Fibroblast of pulmonary artery (primary cell): ENCODE measurements around the gene CNTN2.

ENCODE experiments used
- DNase-seq: peaks from one replicate; pipeline ENCODE4 v3.0.0-alpha.2; 2010; ENCODE audit warnings: low read depth
- H3K4me3 ChIP-seq: replicated peaks from 2 replicates; pipeline ENCODE4 v1.5.1; 2011; ENCODE audit warnings: low read depth, mild to moderate bottlenecking, control low read depth, low read length, moderate library complexity
- CTCF ChIP-seq: IDR thresholded peaks from 2 replicates; pipeline ENCODE4 v1.5.1; 2011; ENCODE audit warnings: mild to moderate bottlenecking, control low read depth, low read length, inconsistent platforms; ENCODE audit errors: missing control alignments

The CNTN2 gene

GRCh38 chr1:205107327-205107726 is 64.3 kb downstream of the CNTN2 start:
- no peak for DNase-seq
- H3K4me3 ChIP-seq: no peak overlapping the region
- TF ChIP-seq CTCF: no peak

DNA sequence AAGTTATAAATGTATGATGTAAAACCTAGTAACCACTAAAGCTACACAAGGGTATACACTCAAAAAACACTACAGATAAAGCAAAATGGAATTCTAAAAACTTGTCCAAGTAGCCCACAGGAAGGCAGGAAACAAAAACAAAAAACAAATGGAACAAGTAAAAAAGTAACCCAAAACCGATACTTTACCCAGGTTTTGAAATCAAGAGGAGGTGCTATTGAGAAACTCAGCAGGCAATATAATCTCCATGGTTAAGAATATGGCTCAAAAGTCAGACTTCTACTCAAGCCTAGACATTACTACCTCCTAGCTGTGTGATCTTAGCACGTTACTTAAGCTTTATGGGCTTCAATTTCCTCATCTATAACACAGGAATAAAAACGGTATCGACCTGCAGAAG is 65.5 kb downstream of the CNTN2 start:
- no peak for DNase-seq
- TF ChIP-seq CTCF: no peak
- H3K4me3 ChIP-seq: no peak overlapping the region

- H3K4me3 ChIP-seq: no peak overlapping the region
- DNase-seq: no peak
- no peak for TF ChIP-seq CTCF
Measured at GRCh38 chr1:205109269-205109668, 66.3 kb downstream of the CNTN2 start.

- DNase-seq: no peak
- no peak for TF ChIP-seq CTCF
- H3K4me3 ChIP-seq: no peak overlapping the region
Measured at GRCh38 chr1:205109711-205110110, 66.7 kb downstream of the CNTN2 start.

DNA sequence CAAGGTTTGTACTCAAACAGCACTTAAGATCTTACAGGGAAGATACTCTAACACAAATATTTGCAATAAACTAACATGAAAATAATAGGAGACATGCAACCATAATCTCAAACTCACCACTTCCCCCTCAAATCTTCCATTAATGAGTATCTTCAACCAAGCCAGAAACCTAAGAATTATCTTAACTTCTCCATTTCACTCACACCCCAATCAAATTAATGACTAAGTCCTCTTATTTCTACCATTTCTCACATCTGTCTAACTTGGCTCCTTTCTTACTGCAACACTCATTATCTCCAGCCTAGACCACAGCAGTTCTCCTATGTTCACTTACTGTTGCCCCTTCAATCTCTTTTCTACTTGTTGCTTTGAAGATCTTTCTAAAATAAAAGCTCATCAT is 68.3 kb downstream of the CNTN2 start:
- DNase-seq: no peak
- no peak for TF ChIP-seq CTCF

DNA sequence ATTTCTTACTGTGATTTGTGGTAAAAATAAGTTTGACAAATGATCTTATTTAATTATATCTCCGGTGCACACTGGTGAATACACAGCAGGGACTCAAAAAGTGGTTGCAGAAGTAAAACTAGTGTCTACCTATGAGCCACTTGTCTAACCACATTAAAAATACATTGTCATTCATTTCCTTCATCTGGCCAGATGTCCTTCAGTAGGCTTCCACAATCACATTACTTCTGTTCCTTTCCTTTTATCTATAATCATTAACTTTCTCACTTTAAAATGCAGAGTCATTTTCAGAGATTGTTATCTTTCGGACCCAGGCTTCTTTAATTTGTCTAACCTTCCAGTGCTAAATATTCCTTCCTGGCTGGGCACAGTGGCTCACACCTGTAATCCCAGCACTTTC is 75.7 kb downstream of the CNTN2 start:
- no peak for TF ChIP-seq CTCF
- DNase-seq: no peak
- H3K4me3 ChIP-seq: no peak overlapping the region

More for the DNA sequence above, 68.3 kb downstream of the CNTN2 start:
- H3K4me3 ChIP-seq: no peak overlapping the region

DNA sequence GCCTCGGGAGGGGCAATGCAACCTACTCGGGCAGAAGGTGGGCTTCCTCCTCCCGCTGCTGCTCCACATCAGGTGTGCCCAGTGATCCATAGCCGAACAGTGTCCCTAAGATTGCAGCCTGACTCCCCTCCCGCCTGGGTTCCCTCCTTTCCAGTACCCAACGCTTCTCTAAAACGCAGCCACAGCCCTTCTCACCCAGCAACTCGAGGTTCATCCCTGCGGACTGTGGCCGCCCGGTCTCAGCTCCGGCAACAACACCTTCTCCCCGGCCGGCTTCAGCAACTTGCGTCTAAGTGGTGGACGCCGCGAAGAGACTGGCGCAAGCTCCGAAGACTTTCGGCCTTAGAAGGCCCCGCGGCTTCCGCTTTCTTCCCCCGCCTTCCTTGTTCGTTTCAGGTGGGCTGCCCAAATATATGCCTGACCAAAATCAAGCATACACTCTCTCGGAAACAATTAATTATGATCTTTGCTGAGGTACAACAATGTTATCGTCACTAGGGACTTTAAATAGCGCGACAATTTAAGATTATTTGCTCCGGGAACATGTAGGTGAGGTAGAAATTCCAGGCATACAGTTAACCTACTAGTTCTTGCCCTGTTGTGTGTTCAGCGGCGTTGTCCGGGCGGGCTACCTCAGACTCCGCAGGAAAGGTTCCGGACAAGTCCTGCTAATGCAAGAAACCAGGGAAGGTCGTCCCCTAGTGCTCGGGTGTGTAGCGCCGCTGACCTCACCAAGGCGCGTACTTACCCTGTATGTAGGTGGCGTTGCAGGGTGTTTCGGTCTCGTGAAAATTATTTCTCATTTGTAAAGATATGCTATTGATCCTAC is 78.9 kb downstream of the CNTN2 start, which contains the start of gene RBBP5:
Gene RBBP5 (minus strand): TSS at position 319 of the 829 bp plus-strand sequence. CDS start 105 bp downstream, at position 214.
- peak; percentile 82 for TF ChIP-seq CTCF
- H3K4me3 ChIP-seq: peak within 1 kb of the TSS; percentile 95
- DNase-seq: peak; percentile 99
